Right atrium auricular region (tissue), 2 donors: ENCODE measurements around the gene ZNF148. TPM values are rescaled to one million over a fixed set of nuclear protein-coding genes. Genes with fewer than 3 reads are reported as not detected.
A peak's percentile ranks its signal among the peaks of the same experiment; 100 is the strongest.

ENCODE experiments used
- DNase-seq: peaks from one replicate; pipeline ENCODE4 v3.0.0-alpha.2; 2019; ENCODE audit warnings: low spot score
- H3K27ac ChIP-seq, 2 donors: fragments of 200-600 bp; sonication (generic); 1 replicate in 1 of 2; 2 replicates in 1 of 2; pipeline ENCODE4 v1.5.1; 2016 to 2019
- H3K27me3 ChIP-seq, 2 donors: fragments of 200-600 bp; sonication (generic); one replicate each; pipeline versions ENCODE4 v1.5.1 to v1.6.0; 2017 to 2019
- H3K36me3 ChIP-seq: fragments of 200-600 bp; sonication (generic); one replicate; pipeline ENCODE4 v1.5.1; 2016
- H3K4me1 ChIP-seq, 2 donors: fragments of 200-600 bp; sonication (generic); one replicate each; pipeline versions ENCODE4 v1.5.1 to v1.6.0; 2017 to 2019
- H3K4me3 ChIP-seq, 2 donors: fragments of 200-600 bp; sonication (generic); 1 replicate in 1 of 2; 2 replicates in 1 of 2; pipeline ENCODE4 v1.5.1; 2017 to 2019; ENCODE audit warnings: mild to moderate bottlenecking in 1 of 2, moderate library complexity in 1 of 2
- H3K9me3 ChIP-seq, 2 donors: fragments of 200-600 bp; sonication (generic); one replicate each; pipeline ENCODE4 v1.5.1; 2019
- CTCF ChIP-seq, 2 donors: fragments of 200-600 bp; sonication (generic); IDR thresholded peaks; one replicate each; pipeline ENCODE4 v1.5.1; 2019; ENCODE audit warnings: antibody characterized with exemption in 2 of 2
- total RNA-seq, 2 donors: library from RNA; depleted of rRNA; stranded (reverse); fragments of >200 nt; gene quantifications; one replicate each; pipeline ENCODE4 v1.1.0, GENCODE V29; 2016

Gene ZNF148
- total RNA-seq, 2 donors from 2014 or later = 21.3 to 24.3 TPM

DNA sequence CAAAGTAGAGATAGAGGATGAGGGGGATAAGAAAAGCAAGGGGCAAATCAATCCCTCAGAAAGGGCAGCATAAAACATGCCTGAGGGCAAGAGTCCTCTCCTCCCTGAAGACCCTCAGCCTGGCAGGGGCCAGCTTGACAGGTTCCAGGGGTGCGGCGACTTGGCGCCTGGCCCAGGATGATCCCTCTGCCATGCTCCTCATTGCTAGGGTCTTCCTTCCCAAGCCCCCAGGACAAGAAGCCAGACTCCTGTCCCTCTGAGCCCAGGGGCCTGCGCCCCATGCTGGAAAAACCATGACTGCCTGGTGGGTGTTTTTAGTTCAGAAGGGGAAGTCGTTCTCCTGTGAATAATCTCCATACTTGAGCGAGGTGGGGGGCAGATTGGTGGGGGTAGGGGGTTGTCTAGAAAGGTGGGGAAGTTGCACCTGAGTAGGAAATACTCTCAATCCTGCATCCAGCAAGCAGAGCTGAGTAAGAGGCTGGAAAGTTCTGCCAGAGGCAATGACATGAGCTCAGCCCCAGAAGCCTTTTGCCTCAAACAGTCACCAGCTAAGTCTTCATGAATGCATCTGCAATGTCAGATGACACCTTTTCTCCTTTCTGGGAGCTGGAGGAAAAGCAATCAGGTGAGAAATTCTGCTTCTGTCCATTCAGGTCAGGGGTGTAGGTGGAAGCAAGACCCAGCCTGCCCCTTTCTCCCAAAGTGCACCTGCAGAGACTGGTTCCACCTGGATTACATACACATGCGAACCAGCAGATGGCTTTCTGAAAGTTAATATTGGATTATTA, 180.9 kb downstream of the ZNF148 start:
- Histone ChIP-seq H3K27me3 (no peaks in the 10 kb centered on the region), H3K4me3 (no peak overlapping the region), H3K36me3 (no peaks in the 10 kb centered on the region), H3K9me3 (no peaks in the 10 kb centered on the region), H3K27ac (no peak overlapping the region), H3K4me1 (peaks cover 0 to 7% of the 10 kb centered on the region in 2 donors)
- TF ChIP-seq CTCF (IDR thresholded peaks at IDR 0.05) = no peak
- no peak for DNase-seq

DNA sequence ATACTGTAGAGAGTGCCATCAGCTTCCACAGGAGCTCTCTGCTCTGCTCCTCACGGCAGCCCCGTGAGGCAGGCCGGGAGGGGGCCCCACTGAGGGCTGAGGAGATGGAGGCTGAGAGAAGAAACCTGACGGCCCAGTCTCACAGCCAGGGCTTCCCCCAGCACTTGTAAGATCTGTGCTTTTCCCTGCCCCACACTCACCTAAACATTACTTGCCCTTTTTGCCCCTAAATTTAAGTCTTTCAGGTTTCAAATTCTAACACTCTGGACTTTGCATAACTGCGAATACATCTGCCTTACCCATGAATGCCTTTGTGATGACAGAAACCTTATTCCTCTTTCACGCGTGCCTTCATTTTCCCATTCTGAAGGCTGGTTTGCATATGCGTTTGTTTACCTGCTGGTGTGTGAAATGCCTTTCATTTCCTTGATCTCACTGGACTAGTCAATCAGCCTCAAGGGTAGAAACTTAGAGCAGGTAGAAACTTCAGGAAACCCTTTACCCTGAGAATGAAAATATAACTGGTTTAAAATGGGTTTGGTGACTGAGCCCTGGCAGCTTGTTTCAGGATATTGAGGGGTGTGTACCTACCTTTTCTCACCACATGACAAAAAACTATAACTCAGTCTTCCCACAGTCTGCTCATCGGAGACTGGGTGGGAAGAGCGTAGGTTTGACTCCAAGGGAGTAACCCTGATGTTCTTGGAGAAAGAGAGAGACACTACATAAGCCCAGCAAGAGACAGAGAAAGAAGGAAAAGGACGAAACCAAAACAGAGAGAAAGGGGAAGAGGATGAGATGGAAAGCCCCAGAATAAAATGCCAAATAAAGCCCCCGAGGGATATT, 182.7 kb downstream of the ZNF148 start:
- H3K27ac ChIP-seq = no peak overlapping the region
- TF ChIP-seq CTCF (IDR thresholded peaks at IDR 0.05) = no peak
- no peaks in the 10 kb centered on the region for H3K9me3 ChIP-seq
- no peak for DNase-seq
- no peaks in the 10 kb centered on the region for H3K36me3 ChIP-seq
- no peak overlapping the region for H3K4me3 ChIP-seq
- H3K27me3 ChIP-seq = no peaks in the 10 kb centered on the region
- peaks cover 0 to 7% of the 10 kb centered on the region in 2 donors for H3K4me1 ChIP-seq

DNA sequence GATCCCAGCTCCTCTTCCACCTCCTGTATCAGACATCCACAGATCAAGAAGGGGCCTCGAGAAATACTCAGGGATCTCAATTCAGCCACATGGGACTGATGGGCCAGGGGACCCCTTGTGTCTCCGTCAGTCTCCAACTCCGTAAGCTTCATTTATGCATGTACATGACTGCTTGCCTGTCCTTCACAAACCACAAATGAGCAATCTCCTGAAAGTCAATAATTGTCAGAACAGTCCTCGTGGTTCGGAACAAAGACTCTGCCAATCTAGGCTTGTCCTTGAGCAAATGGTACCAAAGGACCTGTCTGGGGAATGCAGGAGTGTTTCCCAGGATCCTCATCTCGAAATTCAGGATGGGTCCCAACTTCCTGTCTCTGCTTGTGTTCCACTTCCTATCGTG, 183.4 kb downstream of the ZNF148 start:
- H3K27me3 ChIP-seq = no peaks in the 10 kb centered on the region
- no peaks in the 10 kb centered on the region for H3K9me3 ChIP-seq
- no peaks in the 10 kb centered on the region for H3K36me3 ChIP-seq
- TF ChIP-seq CTCF (IDR thresholded peaks at IDR 0.05) = no peak
- no peak overlapping the region for H3K4me3 ChIP-seq
- no peak overlapping the region for H3K27ac ChIP-seq
- H3K4me1 ChIP-seq = peaks cover 0 to 11% of the 10 kb centered on the region in 2 donors
- DNase-seq = no peak

GRCh38 chr3:125191256-125191655, 183.9 kb downstream of the ZNF148 start:
- no peak for DNase-seq
- Histone ChIP-seq H3K27me3 (no peaks in the 10 kb centered on the region), H3K4me3 (no peak overlapping the region), H3K36me3 (no peaks in the 10 kb centered on the region), H3K9me3 (no peaks in the 10 kb centered on the region), H3K4me1 (peaks cover 0 to 15% of the 10 kb centered on the region in 2 donors), H3K27ac (peak overlapping the region in 1 of 2 donors; percentile 35)
- TF ChIP-seq CTCF (IDR thresholded peaks at IDR 0.05) = no peak

DNA sequence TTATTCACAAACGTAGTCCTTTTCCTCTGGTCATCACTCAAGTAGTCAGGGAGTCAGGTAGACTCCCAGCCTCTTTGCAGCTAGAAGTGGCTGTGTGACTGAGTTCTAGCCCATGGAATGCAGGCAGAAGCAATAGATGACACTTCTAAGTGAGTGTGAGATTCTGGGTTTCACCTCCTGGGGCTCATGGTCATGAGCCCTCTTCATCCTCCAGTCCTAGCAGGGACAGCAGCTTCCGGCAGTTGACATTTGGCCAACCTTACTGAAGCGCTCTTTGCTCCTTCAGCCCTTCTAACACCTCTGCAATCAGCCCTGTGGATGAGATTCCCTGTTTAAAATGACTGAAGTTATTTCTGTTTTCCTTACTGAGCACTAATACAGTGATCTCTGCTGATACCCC, 184.3 kb downstream of the ZNF148 start:
- DNase-seq = no peak
- no peak for TF ChIP-seq CTCF (IDR thresholded peaks at IDR 0.05)

More for the DNA sequence above, 184.3 kb downstream of the ZNF148 start:
- Histone ChIP-seq H3K4me1 (peaks cover 0 to 20% of the 10 kb centered on the region in 2 donors), H3K27me3 (no peaks in the 10 kb centered on the region), H3K36me3 (no peaks in the 10 kb centered on the region), H3K27ac (peak overlapping the region in 1 of 2 donors; percentile 40), H3K4me3 (no peak overlapping the region), H3K9me3 (no peaks in the 10 kb centered on the region)
